NCI-H2029 treated with DMSO at 0.1 percent for 48 hours (cell line): Measurements from ENCODE around the gene CAMTA1.
"Not testable (repeated sequence)": the region's sequence is repeated elsewhere in the genome, so short reads cannot be mapped to it uniquely, and the experiment has no call there.

Experiments used
- DNase-seq: peaks from one replicate; lab custom pipeline; 2025; lab: John Stamatoyannopoulos, UW

CAMTA1 gene

DNA sequence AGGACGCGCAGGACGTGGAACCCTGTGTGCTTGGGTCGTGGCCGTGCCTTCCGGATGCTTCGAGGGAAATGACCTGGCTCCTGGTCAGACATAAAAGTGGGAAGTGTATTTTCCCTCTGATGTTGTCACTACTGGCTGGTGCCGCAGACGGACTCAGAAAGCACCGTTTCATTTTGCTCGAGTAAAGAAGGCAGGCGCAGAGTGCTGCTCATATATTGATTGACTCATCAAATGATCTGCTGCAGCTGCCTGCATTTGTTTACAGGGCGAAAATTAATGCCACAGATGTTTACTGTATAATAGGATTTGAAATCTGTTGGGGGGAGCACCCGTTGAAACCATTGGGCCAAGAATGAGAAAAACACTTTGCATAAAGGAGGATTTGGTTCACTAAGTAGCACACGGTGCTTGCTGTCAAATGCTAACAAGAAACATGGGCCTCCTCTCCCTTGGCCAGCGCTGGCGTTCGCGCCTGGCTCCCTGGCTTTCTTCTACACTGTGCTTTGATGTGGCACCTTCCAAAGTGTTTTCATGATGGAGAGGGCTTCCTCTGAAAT, 365.5 kb downstream of the CAMTA1 start:
- DNase-seq: no peak

DNA sequence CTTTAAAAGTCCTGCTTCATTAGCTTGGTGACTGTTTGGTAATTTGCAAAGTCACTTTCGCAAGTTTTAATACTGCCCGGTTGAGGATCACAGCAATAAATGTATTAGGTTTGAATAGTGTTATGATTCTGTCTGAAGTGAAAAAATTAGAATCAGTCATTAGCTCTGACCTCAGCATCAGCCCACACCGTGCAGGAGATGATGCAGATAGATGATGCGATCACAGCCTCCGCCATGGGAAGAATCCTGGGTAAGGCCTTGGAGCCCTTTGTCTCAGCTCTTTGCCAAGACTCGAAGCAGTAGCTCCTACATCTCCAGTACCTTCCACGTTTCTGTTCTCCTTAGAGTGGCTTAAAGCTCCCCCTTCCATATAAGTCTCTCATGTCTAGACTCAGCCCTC, 366.7 kb downstream of the CAMTA1 start:
- DNase-seq: no peak

DNA sequence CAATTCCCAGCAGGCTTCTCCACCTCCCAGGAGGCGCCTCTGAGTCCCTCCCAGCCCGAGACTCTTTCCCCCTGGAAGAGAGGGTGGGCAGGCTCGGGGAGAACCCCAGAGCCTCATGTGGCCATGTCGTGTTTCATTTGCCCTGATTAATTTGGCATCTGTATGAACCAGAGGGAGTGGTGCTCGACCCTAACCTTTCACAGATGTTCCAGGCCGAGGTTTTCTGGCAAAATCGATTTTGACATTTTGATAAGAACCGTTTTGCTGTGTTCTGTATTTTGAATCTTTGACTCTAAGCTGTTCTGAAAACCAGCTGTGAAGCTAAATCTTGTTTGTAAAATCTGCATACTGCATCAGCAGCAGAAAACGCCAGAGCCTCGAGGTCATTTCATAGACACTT, 367.4 kb downstream of the CAMTA1 start:
- no peak for DNase-seq

DNA sequence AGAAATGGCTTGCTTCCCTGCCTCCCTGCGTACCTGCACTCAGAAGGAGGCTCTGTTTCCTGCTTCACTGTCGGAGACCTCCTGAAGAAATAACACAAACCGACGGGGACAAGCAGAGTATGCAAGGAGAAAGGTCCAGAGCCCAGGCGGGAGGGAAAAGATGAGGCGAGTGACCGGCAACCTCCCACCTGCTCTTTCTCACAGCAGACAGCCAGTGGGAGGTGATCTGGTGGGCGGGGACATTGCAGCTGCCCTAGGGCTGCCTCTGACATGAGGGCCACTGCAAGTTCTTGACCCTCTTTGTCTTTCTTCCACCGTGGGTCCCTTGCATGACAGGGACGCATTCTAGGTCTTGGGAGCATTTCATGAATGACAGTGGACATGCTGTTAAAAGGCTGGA, 368.2 kb downstream of the CAMTA1 start:
- DNase-seq: no peak

DNA sequence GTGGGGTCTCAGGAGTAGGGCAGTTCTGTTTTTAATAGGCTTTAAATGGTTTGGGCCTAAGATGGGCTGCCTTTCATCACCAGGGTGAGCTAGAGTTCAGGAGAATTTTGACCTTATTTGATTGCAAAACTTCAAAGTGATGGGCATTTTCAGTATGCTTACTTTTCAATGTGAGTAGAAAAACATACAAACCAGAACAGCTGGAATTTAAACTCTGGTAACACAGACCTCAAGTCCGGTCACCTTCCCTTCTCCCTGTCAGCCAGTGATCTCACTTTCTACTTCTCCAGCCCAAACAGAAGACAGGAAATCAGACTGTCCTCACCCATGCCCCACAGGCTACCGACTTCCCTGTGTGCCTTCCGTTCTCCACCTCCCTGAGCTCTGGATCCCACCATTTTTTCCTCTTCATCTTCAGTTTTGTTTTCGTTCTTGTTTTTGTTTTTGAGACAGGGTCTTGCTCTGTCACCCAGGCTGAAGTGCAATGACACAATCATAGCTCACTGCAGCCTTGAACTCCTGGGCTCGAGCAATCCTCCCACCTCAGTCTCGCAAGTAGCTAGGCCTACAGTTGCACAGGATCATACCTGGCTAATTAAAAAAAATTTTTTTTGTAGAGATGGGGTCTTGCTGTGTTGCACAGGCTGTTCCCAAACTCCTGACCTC, 374.0 kb downstream of the CAMTA1 start:
- DNase-seq: no peak

DNA sequence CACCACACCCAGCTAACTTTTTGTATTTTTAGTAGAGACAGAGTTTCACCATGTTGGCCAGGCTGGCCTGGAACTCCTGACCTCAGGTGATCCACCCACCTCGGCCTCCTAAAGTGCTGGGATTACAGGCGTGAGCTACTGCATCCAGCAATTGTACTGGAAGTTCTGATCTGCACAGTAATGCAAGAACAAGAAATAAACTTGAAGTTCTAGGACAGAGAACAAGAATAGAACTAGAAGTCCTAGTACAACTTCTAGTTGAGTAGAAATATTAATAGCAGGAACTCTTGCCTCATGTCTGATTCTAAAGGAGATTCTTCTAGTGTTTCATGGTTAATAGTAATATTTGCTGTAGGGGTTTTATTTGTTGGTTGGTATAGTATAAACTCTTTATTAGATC, 383.3 kb downstream of the CAMTA1 start:
- DNase-seq: not testable (repeated sequence)

DNA sequence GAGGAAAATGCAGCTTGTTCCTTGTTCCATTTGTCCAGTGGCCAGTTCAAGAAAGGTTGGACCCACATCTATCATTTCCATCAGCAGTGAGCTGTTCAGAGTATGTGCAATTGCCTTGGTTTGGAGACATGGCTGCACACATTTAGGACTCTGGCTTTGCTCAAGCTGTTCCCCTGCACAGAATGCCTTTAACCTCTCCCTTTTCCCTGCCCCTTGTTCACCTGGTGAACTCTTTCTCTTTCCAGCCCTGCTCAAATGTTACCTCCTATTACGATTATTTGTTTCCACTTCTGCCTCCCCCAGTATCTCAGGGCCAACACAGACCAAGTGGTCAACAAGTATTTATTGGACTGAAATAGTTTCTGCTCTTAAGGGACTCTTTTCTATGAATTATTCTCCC, 385.9 kb downstream of the CAMTA1 start:
- DNase-seq: no peak

DNA sequence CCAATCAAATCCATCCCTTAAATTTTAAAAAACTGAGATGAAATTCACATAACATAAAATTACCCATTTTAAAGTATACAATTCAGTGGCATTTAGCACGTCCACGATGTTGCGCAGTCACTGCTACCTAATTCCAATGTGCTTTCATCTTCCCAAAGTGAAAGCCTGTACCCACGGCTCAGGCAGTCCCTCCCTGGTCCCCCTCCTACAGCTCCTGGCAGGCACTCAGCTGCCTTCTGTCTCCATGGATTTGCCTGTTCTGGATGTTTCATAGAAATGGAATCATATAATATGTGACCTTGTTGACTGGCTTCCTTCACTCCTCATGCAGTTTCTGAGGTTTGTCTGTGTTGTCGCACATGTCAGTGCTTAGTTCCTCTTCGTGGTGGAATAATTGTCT, 386.3 kb downstream of the CAMTA1 start:
- no peak for DNase-seq

DNA sequence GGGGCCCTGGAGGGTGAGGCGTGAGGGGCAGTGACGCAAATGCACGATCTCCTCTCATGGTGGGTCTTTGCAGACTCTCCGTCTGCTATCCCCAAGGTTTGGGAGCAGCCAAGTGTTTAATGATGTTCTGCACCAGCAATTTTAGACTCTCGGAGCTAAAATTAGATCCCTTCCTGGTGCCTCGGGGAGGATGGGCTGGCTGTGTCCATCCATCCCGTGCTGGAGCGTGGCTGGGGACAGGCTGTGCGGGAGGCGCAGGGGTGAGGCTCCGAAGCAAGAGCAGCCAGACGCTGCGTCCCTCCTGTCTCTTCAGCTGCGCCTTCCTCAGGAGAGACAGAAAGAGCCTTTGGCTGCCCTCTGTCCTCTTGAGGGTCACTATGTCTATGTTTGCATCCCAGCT, 387.6 kb downstream of the CAMTA1 start:
- no peak for DNase-seq

DNA sequence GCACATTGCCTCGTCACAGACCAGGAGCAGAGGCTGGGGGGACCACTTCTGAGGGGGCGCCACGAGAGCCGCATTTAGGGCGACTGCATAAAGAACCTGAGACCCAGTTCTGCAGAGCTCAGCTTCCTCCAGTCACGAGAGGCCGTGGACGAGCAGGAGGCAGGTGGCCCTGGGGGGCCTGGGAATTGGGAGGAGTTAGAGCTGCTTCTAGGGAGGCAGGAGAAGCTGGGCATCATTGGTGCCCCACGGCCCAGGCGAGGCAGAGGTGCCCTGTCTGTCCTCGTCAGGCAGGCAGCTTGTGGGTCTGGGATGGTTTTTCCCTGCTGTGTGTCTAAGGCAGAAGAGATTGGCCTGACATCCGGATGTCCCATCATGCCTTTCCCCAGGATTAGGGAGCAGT, 389.3 kb downstream of the CAMTA1 start:
- DNase-seq: no peak

DNA sequence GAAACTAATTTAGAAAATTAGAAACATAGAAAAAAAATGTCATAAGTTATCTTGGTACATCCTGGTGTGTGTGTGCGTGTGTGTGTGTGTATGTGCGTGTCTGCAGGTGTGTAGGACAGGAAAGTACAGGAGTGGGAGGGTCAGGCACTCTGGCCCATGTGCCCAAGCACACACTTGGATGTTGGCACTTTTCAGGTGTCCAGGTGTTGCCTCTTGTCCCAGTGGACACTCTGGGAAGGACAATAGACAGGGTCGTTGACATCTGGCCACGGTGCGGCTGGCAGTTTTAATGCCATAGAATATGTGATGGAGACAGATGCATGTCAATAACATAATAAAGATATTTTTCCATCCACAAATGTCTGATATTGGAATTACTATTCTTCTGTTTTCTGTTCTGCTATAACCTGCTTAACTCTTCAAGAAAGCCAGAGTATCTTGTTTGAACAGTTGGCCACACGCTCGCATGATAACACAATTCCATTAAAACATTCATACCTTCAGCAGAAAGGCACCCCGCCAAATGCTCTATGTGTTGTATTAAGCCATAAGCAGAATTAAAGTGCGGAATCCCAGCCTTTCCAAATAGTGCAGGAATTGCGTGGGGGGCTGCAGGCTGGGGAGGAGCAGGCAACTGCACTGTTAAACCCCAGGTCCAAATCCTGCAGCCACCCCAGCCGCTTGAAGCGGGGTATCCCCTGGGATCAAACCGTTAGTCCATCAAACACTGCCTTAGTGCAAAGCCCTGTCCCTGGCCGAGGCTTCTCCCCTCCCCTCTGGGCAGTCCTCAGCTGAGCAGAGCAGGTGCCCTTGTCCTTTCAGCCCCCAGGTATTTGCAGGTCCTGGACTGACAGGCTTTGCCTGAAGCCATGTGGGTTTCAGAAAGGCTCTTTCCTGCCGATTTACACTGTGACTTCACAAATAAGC, 390.0 kb downstream of the CAMTA1 start:
- DNase-seq: no peak

DNA sequence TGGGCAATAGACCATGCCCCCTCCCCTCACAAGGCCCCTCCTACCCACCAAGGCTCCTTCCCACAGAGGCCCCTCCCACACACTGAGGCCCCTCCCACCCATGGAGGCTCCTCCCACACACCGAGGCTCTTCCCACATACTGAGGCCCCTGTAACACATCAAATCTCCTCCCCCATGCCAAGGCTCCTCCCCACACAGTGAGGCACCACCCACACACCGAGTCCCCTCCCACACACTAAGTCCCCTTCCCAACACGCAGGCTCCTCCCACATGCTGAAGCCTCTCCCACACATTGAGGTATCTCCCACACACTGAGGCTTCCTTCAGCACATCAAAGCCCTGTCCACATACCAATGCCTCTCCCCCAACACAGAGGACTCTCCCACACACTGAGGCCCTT, 391.8 kb downstream of the CAMTA1 start:
- DNase-seq: no peak

DNA sequence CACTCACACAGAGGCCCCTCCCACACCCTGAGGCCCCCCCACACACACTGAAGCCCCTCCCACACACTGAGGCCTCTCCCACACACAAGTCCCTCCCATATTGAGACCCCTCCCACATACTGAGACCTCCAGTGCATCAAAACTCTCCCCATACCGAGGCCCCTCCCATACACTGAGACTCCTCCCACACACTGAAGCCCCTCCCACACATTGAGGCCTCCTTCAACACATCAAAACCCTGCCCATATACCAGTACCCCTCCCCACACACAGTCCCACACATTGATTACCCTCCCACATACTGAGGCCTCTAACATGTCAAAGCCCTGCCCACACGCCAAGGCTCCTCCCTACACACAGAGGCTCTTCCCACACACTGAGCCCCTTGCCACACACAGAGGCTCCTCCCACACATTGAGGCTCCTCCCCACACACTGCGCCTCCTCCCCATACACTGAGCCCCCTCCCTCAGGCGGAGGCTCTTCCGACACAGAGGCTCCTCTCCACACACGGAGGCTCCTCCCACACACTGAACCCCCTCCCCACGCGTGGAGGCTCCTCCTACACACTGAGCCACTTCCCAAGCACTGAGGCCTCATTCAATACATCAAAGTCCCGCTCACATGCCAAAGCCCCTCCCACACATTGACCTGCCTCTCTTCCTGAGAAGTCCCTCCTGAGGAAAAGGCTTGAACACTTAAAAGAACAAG, 392.3 kb downstream of the CAMTA1 start:
- no peak for DNase-seq

DNA sequence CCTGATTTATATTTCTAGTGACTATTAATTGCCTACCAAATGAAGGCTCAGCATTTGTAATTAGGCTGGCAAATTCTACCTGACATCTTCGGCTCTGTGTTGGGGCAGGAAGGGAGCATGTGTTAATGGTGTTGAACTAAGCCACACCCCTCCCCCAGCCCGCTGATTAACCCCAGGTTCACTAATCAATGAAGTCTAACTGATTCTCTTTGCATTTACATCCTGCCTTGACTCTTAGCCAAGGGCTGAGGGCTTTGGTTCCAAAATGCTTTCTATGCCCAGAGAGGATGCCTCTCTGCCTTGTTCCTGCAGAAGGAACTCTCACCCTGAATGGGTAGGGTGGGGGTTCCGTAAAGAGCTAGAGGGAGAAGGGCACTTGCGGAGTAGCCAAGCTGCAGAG, 393.1 kb downstream of the CAMTA1 start:
- DNase-seq: no peak

DNA sequence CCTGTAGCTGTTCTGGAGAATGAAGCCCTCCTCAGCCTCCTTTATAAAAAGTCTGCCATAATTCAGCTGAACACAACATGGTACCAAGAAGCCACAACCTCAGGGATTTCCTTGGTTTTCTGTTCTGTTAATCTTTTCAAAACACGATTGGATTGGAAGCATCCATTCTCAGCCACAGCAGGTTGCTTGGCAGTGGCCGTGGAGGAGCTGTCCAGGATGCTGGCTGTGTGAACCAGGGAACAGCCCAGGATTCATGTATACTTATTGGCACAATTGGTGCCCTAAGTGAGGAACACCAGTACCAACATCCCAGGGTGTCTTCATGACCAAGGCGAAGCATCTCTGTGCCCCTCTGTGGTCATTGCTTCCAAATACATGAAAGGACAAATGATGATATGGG, 393.5 kb downstream of the CAMTA1 start:
- no peak for DNase-seq

DNA sequence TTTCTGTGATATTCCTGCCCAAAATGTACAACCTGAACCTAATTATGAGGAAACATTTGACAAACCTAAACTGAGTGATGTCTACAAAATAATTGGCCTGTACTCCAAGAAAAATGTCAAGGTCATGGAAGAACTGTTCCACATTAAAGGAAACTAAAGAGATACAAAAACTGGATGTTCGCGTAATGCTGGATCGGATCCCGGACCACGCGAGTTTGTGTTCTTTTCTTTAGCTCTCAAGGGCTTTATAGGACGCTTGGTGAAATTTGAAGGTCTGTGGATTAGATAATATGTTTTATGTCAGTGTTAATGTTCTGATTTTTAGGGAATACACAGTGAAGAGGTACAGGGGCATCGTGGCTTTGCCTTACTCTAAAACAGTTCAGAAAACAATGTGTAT, 400.5 kb downstream of the CAMTA1 start:
- no peak for DNase-seq

DNA sequence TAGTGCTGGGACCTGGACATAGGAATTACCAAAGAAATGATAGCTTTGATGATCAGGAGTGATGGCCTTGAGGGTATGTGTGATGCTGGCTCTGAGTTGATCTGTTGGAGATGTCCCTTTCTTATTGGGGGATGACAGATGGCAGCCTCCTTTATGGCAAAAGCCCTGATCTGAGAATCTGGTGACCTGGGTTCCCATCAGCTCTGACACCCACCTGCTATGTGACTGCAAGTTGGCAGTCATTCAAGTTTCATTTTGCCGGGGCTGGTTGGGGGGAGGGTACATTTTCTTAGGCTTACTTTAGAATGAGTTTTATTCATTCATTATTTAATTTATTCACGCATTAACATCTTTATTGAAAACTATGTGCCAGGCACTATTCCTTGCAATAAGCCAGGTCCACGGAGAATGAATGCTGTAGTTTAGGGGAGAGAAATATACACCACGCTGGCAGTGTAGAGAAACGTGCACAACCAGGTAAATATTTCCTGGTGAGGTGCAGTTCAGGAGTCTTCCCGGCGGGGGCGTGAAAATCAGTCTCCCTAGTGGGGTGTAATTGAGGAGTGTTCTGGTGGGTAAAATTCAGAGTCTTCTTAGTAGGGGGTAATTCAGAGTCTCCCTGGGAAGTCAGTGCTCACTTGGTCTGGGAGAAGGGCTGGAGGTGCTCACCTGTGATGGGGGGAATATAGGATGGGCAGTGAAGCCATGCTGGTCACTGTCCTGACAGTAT, 401.3 kb downstream of the CAMTA1 start:
- DNase-seq: no peak

DNA sequence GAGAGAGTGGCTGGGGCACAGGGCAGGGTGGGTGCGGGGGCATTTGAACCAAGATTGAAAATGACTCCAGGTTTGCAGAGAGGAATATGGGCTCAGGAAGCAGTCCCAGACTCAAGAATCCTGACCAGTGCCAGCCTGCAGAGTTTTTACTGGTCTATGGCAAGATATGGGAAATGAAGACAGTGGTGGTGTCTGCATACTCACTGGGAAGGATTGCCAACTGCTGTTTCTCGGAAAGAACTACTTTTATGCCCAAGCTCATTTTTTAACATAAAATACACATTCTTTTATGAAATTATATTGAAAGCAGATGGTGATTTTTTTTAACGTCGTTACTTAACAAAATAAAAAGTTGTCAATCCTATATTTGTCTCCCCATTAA, 401.8 kb downstream of the CAMTA1 start:
- no peak for DNase-seq

DNA sequence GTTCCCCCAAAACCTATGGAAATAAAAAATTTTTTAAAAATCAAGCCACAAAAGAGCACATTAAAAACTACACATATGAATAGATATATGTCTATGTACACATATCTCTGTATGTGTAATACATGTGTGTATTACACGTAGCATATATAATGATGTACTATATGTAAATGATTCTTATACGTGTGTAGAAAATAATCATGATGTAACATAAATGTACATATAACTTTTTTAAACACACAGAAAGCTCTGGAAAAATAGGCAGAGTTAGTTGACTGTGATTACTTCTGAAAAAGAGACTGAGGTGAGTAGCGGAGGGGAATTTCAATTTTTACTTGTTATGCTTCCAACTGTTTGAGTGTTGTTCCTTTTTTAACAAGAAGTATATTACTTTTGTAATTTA, 405.0 kb downstream of the CAMTA1 start:
- DNase-seq: no peak

DNA sequence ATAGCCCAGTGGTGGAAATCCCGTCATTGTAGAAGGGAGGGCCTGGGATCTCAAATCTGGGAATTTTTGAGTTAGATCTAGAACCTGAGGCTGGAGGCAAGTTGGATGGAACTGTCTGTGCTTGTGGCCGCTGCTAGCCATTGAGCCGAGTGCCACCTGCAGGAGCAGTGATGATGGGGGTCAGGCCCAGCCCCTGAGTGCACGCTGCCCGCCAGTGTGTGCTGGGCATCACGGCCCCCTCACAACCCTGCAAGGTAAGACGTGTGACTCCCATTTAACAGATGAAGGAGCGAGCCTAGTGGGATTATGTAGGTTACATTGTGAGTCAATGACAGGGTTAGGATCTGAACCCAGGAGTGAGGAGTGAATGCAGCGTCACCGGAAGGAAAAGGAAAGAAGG, 407.2 kb downstream of the CAMTA1 start:
- DNase-seq: no peak

DNA sequence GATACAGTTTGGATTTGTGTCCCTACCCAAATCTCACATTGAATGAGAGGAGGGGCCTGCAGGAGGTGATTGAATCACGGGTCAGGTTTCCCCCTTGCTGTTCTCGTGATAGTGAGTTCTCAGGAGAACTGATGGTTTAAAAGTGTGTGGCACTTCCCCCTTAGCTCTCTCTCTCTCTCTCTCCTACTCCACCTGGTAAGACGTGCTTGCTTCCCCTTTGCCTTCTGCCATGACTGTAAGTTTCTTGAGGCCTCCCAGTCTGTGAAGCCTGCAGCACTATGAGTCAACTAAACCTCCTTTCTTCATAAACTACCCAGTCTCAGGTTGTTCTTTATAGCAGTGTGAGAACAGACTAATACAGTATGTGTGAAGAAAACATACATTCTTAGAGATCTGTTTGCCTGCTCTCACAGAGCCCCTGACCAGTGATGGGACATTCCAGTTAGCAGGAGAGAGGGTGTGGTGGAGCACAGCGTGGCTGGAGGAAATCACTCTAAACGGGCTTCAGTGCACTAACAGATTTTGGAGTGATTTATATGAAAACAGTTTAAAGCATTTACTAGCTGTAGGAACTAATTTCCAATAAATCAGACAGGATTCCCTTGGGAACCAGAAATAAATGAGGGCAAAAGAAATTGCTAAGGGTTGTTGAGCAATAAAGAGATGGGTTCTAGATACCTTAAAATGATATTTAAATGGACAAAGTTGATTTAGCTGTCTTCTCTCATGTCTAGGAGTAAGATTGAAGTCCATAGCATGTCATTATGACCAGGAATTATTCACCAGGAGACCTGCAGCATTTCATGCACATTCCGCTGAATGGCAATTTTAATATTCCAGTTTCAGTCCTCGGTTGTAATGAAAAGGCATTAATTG, 411.0 kb downstream of the CAMTA1 start:
- DNase-seq: no peak
